Neural cell (in vitro differentiated cells): ENCODE results near the gene CCDC154. TPM values are rescaled to one million over a fixed set of nuclear protein-coding genes. Genes with fewer than 3 reads are reported as not detected.

Experiments used
- H2AFZ ChIP-seq: fragments of 200-600, 300-800 bp; sonication (generic), shearing (Covaris generic); 2 replicates; pipeline ENCODE4 v1.6.0; 2014; ENCODE audit warnings: low read depth, mild to moderate bottlenecking, antibody characterized with exemption, low read length, moderate library complexity
- H3F3A ChIP-seq: fragments of 200-600 bp; shearing (Covaris generic); 2 replicates; pipeline ENCODE4 v1.6.1; 2016; ENCODE audit warnings: mild to moderate bottlenecking, moderate library complexity, mixed read lengths, antibody characterized with exemption, low read length; ENCODE audit not compliant: insufficient read depth, poor library complexity, severe bottlenecking
- H3K27ac ChIP-seq: fragments of 200-600, 300-800 bp; sonication (generic), shearing (Covaris generic); 2 replicates; pipeline ENCODE4 v1.5.1; 2014; ENCODE audit warnings: mild to moderate bottlenecking, low read length, moderate library complexity
- H3K27me3 ChIP-seq: fragments of 300-800, 200-600 bp; sonication (generic), shearing (Covaris generic); 2 replicates; pipeline ENCODE4 v1.6.0; 2014; ENCODE audit warnings: mild to moderate bottlenecking, low read depth, low read length, moderate library complexity; ENCODE audit not compliant: insufficient read depth
- H3K36me3 ChIP-seq: fragments of 300-800, 200-600 bp; sonication (generic), shearing (Covaris generic); 2 replicates; pipeline ENCODE4 v1.5.1; 2014; ENCODE audit warnings: mild to moderate bottlenecking, antibody characterized with exemption, low read length, moderate library complexity; ENCODE audit not compliant: insufficient read depth
- H3K4me2 ChIP-seq: fragments of 300-800, 200-600 bp; sonication (generic), shearing (Covaris generic); 2 replicates; pipeline ENCODE4 v1.6.0; 2014; ENCODE audit warnings: mild to moderate bottlenecking, low read length
- H3K4me3 ChIP-seq: fragments of 300-800, 200-600 bp; sonication (generic), shearing (Covaris generic); 2 replicates; pipeline ENCODE4 v1.5.1; 2014; ENCODE audit warnings: mild to moderate bottlenecking, low read length, moderate library complexity
- H3K79me2 ChIP-seq: fragments of 200-600 bp; shearing (Covaris generic); replicated peaks from 2 replicates; pipeline ENCODE4 v1.6.0; 2014; ENCODE audit warnings: mild to moderate bottlenecking, low read length, moderate library complexity; ENCODE audit not compliant: insufficient read depth
- H3K9ac ChIP-seq: fragments of 300-800, 200-600 bp; sonication (generic), shearing (Covaris generic); 2 replicates; pipeline ENCODE4 v1.6.1; 2016; ENCODE audit warnings: mild to moderate bottlenecking, low read length, mixed read lengths
- H3K9me2 ChIP-seq: fragments of 200-600 bp; shearing (Covaris generic); 2 replicates; pipeline ENCODE4 v1.6.1; 2016; ENCODE audit warnings: mild to moderate bottlenecking, low read length, mixed read lengths; ENCODE audit not compliant: insufficient read depth
- H3K9me3 ChIP-seq: fragments of 200-600, 300-800 bp; sonication (generic), shearing (Covaris generic); 2 replicates; pipeline ENCODE4 v1.6.1; 2016; ENCODE audit warnings: mild to moderate bottlenecking, mixed run types, low read length, moderate library complexity, mixed read lengths
- H4K20me1 ChIP-seq: fragments of 200-600 bp; shearing (Covaris generic); 2 replicates; pipeline ENCODE4 v1.6.1; 2016; ENCODE audit warnings: mild to moderate bottlenecking, mixed run types; ENCODE audit not compliant: insufficient read depth
- EP300 ChIP-seq: fragments of 450-650 bp; conservative IDR thresholded peaks from 2 replicates; pipeline ENCODE4 v1.6.1; 2014; ENCODE audit warnings: antibody characterized with exemption, mild to moderate bottlenecking, moderate library complexity; ENCODE audit not compliant: poor library complexity, severe bottlenecking
- EZH2 ChIP-seq: fragments of 200-600, 300-800 bp; shearing (Covaris generic), sonication (generic); IDR thresholded peaks from 2 replicates; pipeline ENCODE4 v1.6.1; 2014; ENCODE audit warnings: antibody characterized with exemption, low read length, borderline replicate concordance, mild to moderate bottlenecking; ENCODE audit not compliant: insufficient read depth, poor library complexity, severe bottlenecking
- MXI1 ChIP-seq: fragments of 450-650 bp; conservative IDR thresholded peaks from 2 replicates; pipeline ENCODE4 v1.6.1; 2014; ENCODE audit warnings: antibody characterized with exemption, mild to moderate bottlenecking; ENCODE audit not compliant: poor library complexity, severe bottlenecking
- POLR2AphosphoS5 ChIP-seq: IDR thresholded peaks from 2 replicates; pipeline ENCODE4 v1.6.1; 2012
- RAD21 ChIP-seq: fragments of 450-650 bp; conservative IDR thresholded peaks from 2 replicates; pipeline ENCODE4 v1.6.1; 2014; ENCODE audit warnings: antibody characterized with exemption, mild to moderate bottlenecking, moderate library complexity
- SMC3 ChIP-seq: fragments of 450-650 bp; conservative IDR thresholded peaks from 2 replicates; pipeline ENCODE4 v1.6.1; 2014; ENCODE audit warnings: antibody characterized with exemption, mild to moderate bottlenecking, moderate library complexity; ENCODE audit not compliant: poor library complexity
- TAF1 ChIP-seq: IDR thresholded peaks from 2 replicates; pipeline ENCODE4 v1.6.1; 2012; ENCODE audit warnings: low read depth
- polyA plus RNA-seq: library from polyadenylated mRNA; depleted of rRNA; stranded (reverse); fragments of >200 nt; gene quantifications from 2 replicates; pipeline ENCODE4 v1.2.3, GENCODE V29; 2014
- TF ChIP-seq, protein P1 (sequence below): fragments of 450-650 bp; IDR thresholded peaks from 2 replicates; pipeline ENCODE4 v1.5.1; 2014; ENCODE audit warnings: antibody characterized with exemption, mild to moderate bottlenecking, moderate library complexity; ENCODE audit not compliant: poor library complexity, severe bottlenecking
- TF ChIP-seq, protein P2 (sequence below): IDR thresholded peaks from 2 replicates; pipeline ENCODE4 v1.6.1; 2012; ENCODE audit warnings: borderline replicate concordance

Gene CCDC154
- polyA plus RNA-seq, 1 donor from 2014 or later, result 3.3 TPM

DNA sequence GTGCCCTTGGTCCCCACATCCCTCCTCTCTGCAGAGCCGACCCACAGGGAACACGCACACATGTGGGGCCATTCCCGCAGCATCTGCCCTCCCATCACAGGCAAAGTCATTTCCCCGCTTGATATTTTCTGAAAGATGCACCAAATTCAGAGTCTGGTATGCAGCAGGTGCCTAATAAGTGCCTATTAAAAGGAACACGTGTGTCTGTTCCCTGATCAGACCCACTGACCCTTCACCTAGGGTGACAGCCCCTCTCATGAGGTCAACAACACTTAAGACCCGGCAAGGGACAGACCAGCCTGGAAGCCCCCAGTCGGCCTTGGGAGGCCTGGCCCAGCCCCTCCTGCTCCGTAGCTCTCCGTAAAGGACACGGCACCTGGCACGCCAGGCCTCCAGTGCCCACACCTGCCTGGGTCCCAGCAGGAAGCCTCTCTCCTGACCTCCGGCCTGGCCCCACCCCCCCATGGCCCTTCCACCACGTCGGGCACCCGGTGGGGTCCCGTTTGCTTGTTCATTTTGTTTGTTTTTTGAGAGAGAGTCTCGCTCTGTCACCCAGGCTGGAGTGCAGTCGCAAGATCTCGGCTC, 49.9 kb downstream of the CCDC154 start:
- Histone ChIP-seq H3K4me3 (no peak overlapping the region), H3K79me2 (no peaks in the 10 kb centered on the region), H3K27ac (no peak overlapping the region), H3F3A (no peaks in the 10 kb centered on the region), H3K36me3 (no peaks in the 10 kb centered on the region), H3K4me2 (no peak overlapping the region), H2AFZ (no peak overlapping the region), H3K9me2 (no peaks in the 10 kb centered on the region), H3K27me3 (no peaks in the 10 kb centered on the region), H3K9ac (no peak overlapping the region), H3K9me3 (no peaks in the 10 kb centered on the region), H4K20me1 (no peaks in the 10 kb centered on the region)
- TF ChIP-seq EP300, result no peak
- TF ChIP-seq SMC3, result no peak
- TF ChIP-seq POLR2AphosphoS5, result no peak
- no peak for TF ChIP-seq TAF1
- no peak for TF ChIP-seq EZH2
- TF ChIP-seq, protein P1, sequence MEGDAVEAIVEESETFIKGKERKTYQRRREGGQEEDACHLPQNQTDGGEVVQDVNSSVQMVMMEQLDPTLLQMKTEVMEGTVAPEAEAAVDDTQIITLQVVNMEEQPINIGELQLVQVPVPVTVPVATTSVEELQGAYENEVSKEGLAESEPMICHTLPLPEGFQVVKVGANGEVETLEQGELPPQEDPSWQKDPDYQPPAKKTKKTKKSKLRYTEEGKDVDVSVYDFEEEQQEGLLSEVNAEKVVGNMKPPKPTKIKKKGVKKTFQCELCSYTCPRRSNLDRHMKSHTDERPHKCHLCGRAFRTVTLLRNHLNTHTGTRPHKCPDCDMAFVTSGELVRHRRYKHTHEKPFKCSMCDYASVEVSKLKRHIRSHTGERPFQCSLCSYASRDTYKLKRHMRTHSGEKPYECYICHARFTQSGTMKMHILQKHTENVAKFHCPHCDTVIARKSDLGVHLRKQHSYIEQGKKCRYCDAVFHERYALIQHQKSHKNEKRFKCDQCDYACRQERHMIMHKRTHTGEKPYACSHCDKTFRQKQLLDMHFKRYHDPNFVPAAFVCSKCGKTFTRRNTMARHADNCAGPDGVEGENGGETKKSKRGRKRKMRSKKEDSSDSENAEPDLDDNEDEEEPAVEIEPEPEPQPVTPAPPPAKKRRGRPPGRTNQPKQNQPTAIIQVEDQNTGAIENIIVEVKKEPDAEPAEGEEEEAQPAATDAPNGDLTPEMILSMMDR, result no peak
- TF ChIP-seq, protein P2, sequence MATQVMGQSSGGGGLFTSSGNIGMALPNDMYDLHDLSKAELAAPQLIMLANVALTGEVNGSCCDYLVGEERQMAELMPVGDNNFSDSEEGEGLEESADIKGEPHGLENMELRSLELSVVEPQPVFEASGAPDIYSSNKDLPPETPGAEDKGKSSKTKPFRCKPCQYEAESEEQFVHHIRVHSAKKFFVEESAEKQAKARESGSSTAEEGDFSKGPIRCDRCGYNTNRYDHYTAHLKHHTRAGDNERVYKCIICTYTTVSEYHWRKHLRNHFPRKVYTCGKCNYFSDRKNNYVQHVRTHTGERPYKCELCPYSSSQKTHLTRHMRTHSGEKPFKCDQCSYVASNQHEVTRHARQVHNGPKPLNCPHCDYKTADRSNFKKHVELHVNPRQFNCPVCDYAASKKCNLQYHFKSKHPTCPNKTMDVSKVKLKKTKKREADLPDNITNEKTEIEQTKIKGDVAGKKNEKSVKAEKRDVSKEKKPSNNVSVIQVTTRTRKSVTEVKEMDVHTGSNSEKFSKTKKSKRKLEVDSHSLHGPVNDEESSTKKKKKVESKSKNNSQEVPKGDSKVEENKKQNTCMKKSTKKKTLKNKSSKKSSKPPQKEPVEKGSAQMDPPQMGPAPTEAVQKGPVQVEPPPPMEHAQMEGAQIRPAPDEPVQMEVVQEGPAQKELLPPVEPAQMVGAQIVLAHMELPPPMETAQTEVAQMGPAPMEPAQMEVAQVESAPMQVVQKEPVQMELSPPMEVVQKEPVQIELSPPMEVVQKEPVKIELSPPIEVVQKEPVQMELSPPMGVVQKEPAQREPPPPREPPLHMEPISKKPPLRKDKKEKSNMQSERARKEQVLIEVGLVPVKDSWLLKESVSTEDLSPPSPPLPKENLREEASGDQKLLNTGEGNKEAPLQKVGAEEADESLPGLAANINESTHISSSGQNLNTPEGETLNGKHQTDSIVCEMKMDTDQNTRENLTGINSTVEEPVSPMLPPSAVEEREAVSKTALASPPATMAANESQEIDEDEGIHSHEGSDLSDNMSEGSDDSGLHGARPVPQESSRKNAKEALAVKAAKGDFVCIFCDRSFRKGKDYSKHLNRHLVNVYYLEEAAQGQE, result no peak
- no peak for TF ChIP-seq MXI1
- no peak for TF ChIP-seq RAD21

DNA sequence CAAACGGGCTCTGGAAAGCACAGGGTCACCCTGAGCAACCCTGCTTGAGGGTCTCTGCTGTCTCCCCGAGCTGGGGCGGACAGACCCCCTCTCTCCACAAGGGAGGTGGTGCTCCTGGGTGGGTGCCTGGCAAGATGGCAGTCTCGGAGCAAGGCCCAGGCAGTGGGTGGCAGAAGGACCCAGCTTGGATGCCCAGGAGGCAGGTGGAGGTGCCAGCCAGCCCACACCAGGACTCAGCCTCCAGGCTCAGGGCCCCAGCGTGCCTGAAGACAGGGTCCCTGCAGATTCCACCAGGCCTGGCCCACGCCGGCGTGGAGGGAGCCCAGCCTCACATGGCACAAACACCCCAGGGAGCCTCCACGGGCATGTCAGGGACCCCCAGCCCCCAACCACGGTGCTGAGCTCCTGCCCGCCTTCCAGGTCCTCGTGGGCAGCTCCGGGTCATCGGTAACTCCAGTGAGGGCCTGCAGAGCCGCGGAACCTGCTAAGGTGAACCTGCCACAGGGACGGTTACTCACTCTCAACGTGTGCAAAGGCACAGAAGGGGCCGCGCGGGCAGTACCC, 50.7 kb downstream of the CCDC154 start:
- Histone ChIP-seq H3K27ac (no peak overlapping the region), H3K4me3 (no peak overlapping the region), H3F3A (no peaks in the 10 kb centered on the region), H3K9me2 (no peaks in the 10 kb centered on the region), H3K79me2 (no peaks in the 10 kb centered on the region), H3K27me3 (no peaks in the 10 kb centered on the region), H3K36me3 (no peaks in the 10 kb centered on the region), H2AFZ (no peak overlapping the region), H4K20me1 (no peaks in the 10 kb centered on the region), H3K9me3 (no peaks in the 10 kb centered on the region), H3K9ac (no peak overlapping the region), H3K4me2 (no peak overlapping the region)
- TF ChIP-seq SMC3 (no peak), RAD21 (no peak), MXI1 (no peak), EZH2 (no peak), EP300 (no peak), POLR2AphosphoS5 (no peak), TAF1 (no peak)
- TF ChIP-seq, protein P2, result no peak
- TF ChIP-seq, protein P1, result no peak
